Dendritic cell treated with granulocyte-macrophage colony-stimulating factor and Interleukin-4, amounts not matched to agents 40 ng/mL and 50 ng/mL, for 4 days (primary cell): Measurements from ENCODE around the gene NF1.

Experiments used
- H3K27ac Mint-ChIP-seq: one replicate; pipeline ENCODE4 v1.8.0; 2022; ENCODE audit warnings: mild to moderate bottlenecking, mixed read lengths
- H3K27me3 Mint-ChIP-seq: one replicate; pipeline ENCODE4 v1.8.0; 2022; ENCODE audit warnings: mild to moderate bottlenecking, mixed read lengths
- H3K36me3 Mint-ChIP-seq: one replicate; pipeline ENCODE4 v1.8.0; 2022; ENCODE audit warnings: low read depth, mixed read lengths
- H3K4me1 Mint-ChIP-seq: one replicate; pipeline ENCODE4 v1.8.0; 2022; ENCODE audit warnings: low read depth, mixed read lengths
- H3K4me3 Mint-ChIP-seq: one replicate; pipeline ENCODE4 v1.8.0; 2022; ENCODE audit warnings: mild to moderate bottlenecking, moderate library complexity, mixed read lengths
- H3K9me3 Mint-ChIP-seq: one replicate; pipeline ENCODE4 v1.8.0; 2022; ENCODE audit warnings: mixed read lengths
- intact Hi-C: fragments of 100-400 bp; cut with micrococcal nuclease; formaldehyde crosslinking; loops from one replicate; pipeline ENCODE4 v1.15.0; 2022

NF1 gene

GRCh38 chr17:31211352-31212012 is 116.7 kb downstream of the NF1 start:
- no peaks in the 10 kb centered on the region for H3K9me3 Mint-ChIP-seq
- intact Hi-C loops = loop anchor here (10.0 kb wide), 1 partner anchor 287 kb away; the partner anchor contains the start of gene ADAP2
- H3K36me3 Mint-ChIP-seq = peaks cover 12% of the 10 kb centered on the region
- no peak overlapping the region for H3K27ac Mint-ChIP-seq
- H3K4me1 Mint-ChIP-seq = no peaks in the 10 kb centered on the region
- no peak overlapping the region for H3K4me3 Mint-ChIP-seq
- H3K27me3 Mint-ChIP-seq = no peaks in the 10 kb centered on the region

GRCh38 chr17:31216031-31216751 is 121.4 kb downstream of the NF1 start:
- H3K9me3 Mint-ChIP-seq = no peaks in the 10 kb centered on the region
- H3K4me3 Mint-ChIP-seq = no peak overlapping the region
- no peak overlapping the region for H3K27ac Mint-ChIP-seq
- no peaks in the 10 kb centered on the region for H3K4me1 Mint-ChIP-seq
- H3K36me3 Mint-ChIP-seq = peaks cover 38% of the 10 kb centered on the region
- intact Hi-C loops = loop anchor here (1.0 to 10.0 kb wide), 2 partner anchors 204 to 291 kb away; partner anchors contain the start of gene ADAP2
- H3K27me3 Mint-ChIP-seq = no peaks in the 10 kb centered on the region

GRCh38 chr17:31224366-31224765 is 129.6 kb downstream of the NF1 start:
- Mint-ChIP-seq H3K27me3 (no peaks in the 10 kb centered on the region), H3K4me3 (no peak overlapping the region), H3K4me1 (peaks cover 9% of the 10 kb centered on the region), H3K36me3 (peaks cover 13% of the 10 kb centered on the region), H3K9me3 (no peaks in the 10 kb centered on the region), H3K27ac (no peak overlapping the region)
- intact Hi-C loops = loop anchor here (10.0 kb wide), 1 partner anchor 150 kb away; no protein-coding TSS in a partner anchor

GRCh38 chr17:31225831-31226230 is 131.1 kb downstream of the NF1 start:
- Mint-ChIP-seq H3K9me3 (no peaks in the 10 kb centered on the region), H3K27me3 (no peaks in the 10 kb centered on the region), H3K4me3 (no peak overlapping the region), H3K27ac (no peak overlapping the region), H3K4me1 (peaks cover 9% of the 10 kb centered on the region), H3K36me3 (peaks cover 21% of the 10 kb centered on the region)
- intact Hi-C loops = loop anchor here (10.0 kb wide), 1 partner anchor 149 kb away; no protein-coding TSS in a partner anchor

GRCh38 chr17:31226373-31226772 is 131.6 kb downstream of the NF1 start:
- H3K4me1 Mint-ChIP-seq = peaks cover 9% of the 10 kb centered on the region
- H3K27ac Mint-ChIP-seq = no peak overlapping the region
- H3K4me3 Mint-ChIP-seq = no peak overlapping the region
- intact Hi-C loops = loop anchor here (10.0 kb wide), 1 partner anchor 148 kb away; no protein-coding TSS in a partner anchor
- H3K27me3 Mint-ChIP-seq = no peaks in the 10 kb centered on the region
- peaks cover 24% of the 10 kb centered on the region for H3K36me3 Mint-ChIP-seq
- no peaks in the 10 kb centered on the region for H3K9me3 Mint-ChIP-seq

- H3K36me3 Mint-ChIP-seq = peaks cover 28% of the 10 kb centered on the region
- H3K27me3 Mint-ChIP-seq = no peaks in the 10 kb centered on the region
- no peak overlapping the region for H3K4me3 Mint-ChIP-seq
- peaks cover 15% of the 10 kb centered on the region for H3K4me1 Mint-ChIP-seq
- H3K9me3 Mint-ChIP-seq = no peaks in the 10 kb centered on the region
- intact Hi-C loops = loop anchor here (10.0 kb wide), 1 partner anchor 148 kb away; no protein-coding TSS in a partner anchor
- no peak overlapping the region for H3K27ac Mint-ChIP-seq
Measured at GRCh38 chr17:31226950-31227349, 132.2 kb downstream of the NF1 start.

GRCh38 chr17:31231852-31232251 is 137.1 kb downstream of the NF1 start:
- no peaks in the 10 kb centered on the region for H3K9me3 Mint-ChIP-seq
- intact Hi-C loops = no loop called here
- H3K36me3 Mint-ChIP-seq = peaks cover 70% of the 10 kb centered on the region
- H3K4me3 Mint-ChIP-seq = no peak overlapping the region
- H3K27me3 Mint-ChIP-seq = no peaks in the 10 kb centered on the region
- peaks cover 7% of the 10 kb centered on the region for H3K4me1 Mint-ChIP-seq
- H3K27ac Mint-ChIP-seq = no peak overlapping the region

- no peak overlapping the region for H3K27ac Mint-ChIP-seq
- intact Hi-C loops = no loop called here
- H3K36me3 Mint-ChIP-seq = peaks cover 72% of the 10 kb centered on the region
- H3K4me1 Mint-ChIP-seq = peaks cover 7% of the 10 kb centered on the region
- H3K27me3 Mint-ChIP-seq = no peaks in the 10 kb centered on the region
- H3K9me3 Mint-ChIP-seq = no peaks in the 10 kb centered on the region
- H3K4me3 Mint-ChIP-seq = no peak overlapping the region
Measured at GRCh38 chr17:31235110-31235509, 140.3 kb downstream of the NF1 start.

GRCh38 chr17:31236137-31236536 is 141.4 kb downstream of the NF1 start:
- Mint-ChIP-seq H3K27ac (no peak overlapping the region), H3K9me3 (no peaks in the 10 kb centered on the region), H3K27me3 (no peaks in the 10 kb centered on the region), H3K36me3 (peaks cover 72% of the 10 kb centered on the region), H3K4me3 (no peak overlapping the region), H3K4me1 (peaks cover 9% of the 10 kb centered on the region)
- intact Hi-C loops = no loop called here

- H3K4me3 Mint-ChIP-seq = no peak overlapping the region
- intact Hi-C loops = no loop called here
- no peaks in the 10 kb centered on the region for H3K27me3 Mint-ChIP-seq
- H3K9me3 Mint-ChIP-seq = no peaks in the 10 kb centered on the region
- H3K4me1 Mint-ChIP-seq = peaks cover 9% of the 10 kb centered on the region
- H3K36me3 Mint-ChIP-seq = peaks cover 76% of the 10 kb centered on the region
- H3K27ac Mint-ChIP-seq = no peak overlapping the region
Measured at GRCh38 chr17:31236712-31237111, 141.9 kb downstream of the NF1 start.

GRCh38 chr17:31241116-31241515 is 146.3 kb downstream of the NF1 start:
- Mint-ChIP-seq H3K4me1 (peaks cover 6% of the 10 kb centered on the region), H3K27me3 (no peaks in the 10 kb centered on the region), H3K4me3 (no peak overlapping the region), H3K27ac (no peak overlapping the region), H3K36me3 (peaks cover 83% of the 10 kb centered on the region), H3K9me3 (no peaks in the 10 kb centered on the region)
- intact Hi-C loops = no loop called here

GRCh38 chr17:31248986-31249834 is 154.4 kb downstream of the NF1 start:
- no peak overlapping the region for H3K4me3 Mint-ChIP-seq
- H3K36me3 Mint-ChIP-seq = peaks cover 30% of the 10 kb centered on the region
- intact Hi-C loops = no loop called here
- H3K27me3 Mint-ChIP-seq = no peaks in the 10 kb centered on the region
- no peak overlapping the region for H3K27ac Mint-ChIP-seq
- H3K4me1 Mint-ChIP-seq = peaks cover 4% of the 10 kb centered on the region
- no peaks in the 10 kb centered on the region for H3K9me3 Mint-ChIP-seq

GRCh38 chr17:31249835-31250141 is 155.0 kb downstream of the NF1 start:
- Mint-ChIP-seq H3K27ac (no peak overlapping the region), H3K36me3 (peaks cover 24% of the 10 kb centered on the region), H3K27me3 (no peaks in the 10 kb centered on the region), H3K9me3 (no peaks in the 10 kb centered on the region), H3K4me3 (no peak overlapping the region), H3K4me1 (peaks cover 4% of the 10 kb centered on the region)
- intact Hi-C loops = no loop called here

GRCh38 chr17:31250229-31250628 is 155.5 kb downstream of the NF1 start:
- no peaks in the 10 kb centered on the region for H3K9me3 Mint-ChIP-seq
- peaks cover 20% of the 10 kb centered on the region for H3K36me3 Mint-ChIP-seq
- no peaks in the 10 kb centered on the region for H3K27me3 Mint-ChIP-seq
- peaks cover 4% of the 10 kb centered on the region for H3K4me1 Mint-ChIP-seq
- no peak overlapping the region for H3K4me3 Mint-ChIP-seq
- intact Hi-C loops = no loop called here
- H3K27ac Mint-ChIP-seq = no peak overlapping the region
